Activated naive CD4-positive, alpha-beta T cell treated with anti-CD3 and anti-CD28 coated beads for 36 hours (primary cell): ENCODE data around the gene BCAM. TPM values are rescaled to one million over a fixed set of nuclear protein-coding genes. Genes with fewer than 3 reads are reported as not detected.

ENCODE experiments used
- CTCF ChIA-PET: fragments of 350-600 bp; sonication (Branson Sonifier 250); formaldehyde crosslinking; loops from one replicate; lab custom pipeline; 2021; ENCODE audit warnings: antibody characterized with exemption; lab: Charles Lee
- DNase-seq: peaks from one replicate; pipeline ENCODE4 v3.0.0-alpha.2; 2020
- H3K27ac Mint-ChIP-seq: one replicate; pipeline ENCODE4 v1.8.0; 2021; ENCODE audit warnings: mild to moderate bottlenecking, mixed read lengths
- H3K27me3 Mint-ChIP-seq: one replicate; pipeline ENCODE4 v1.8.0; 2021; ENCODE audit warnings: low read depth, mixed read lengths
- H3K36me3 Mint-ChIP-seq: one replicate; pipeline ENCODE4 v1.8.0; 2021; ENCODE audit warnings: low read depth, mixed read lengths
- H3K4me1 Mint-ChIP-seq: one replicate; pipeline ENCODE4 v1.8.0; 2021; ENCODE audit warnings: low read depth, mixed read lengths
- H3K4me3 Mint-ChIP-seq: one replicate; pipeline ENCODE4 v1.8.0; 2021; ENCODE audit warnings: mild to moderate bottlenecking, moderate library complexity, mixed read lengths
- H3K9me3 Mint-ChIP-seq: one replicate; pipeline ENCODE4 v1.8.0; 2021; ENCODE audit warnings: mixed read lengths
- intact Hi-C: fragments of 100-400 bp; cut with micrococcal nuclease; formaldehyde crosslinking; loops from one replicate; pipeline ENCODE4 v1.15.1; 2023
- total RNA-seq, 2 experiments: library from RNA; stranded (reverse); gene quantifications; one replicate each; pipeline ENCODE4 v1.2.3, GENCODE V29; 2021

BCAM gene
- total RNA-seq, 2 experiments from 2014 or later: not detected

GRCh38 chr19:44795398-44795987, 13.4 kb upstream of the BCAM start:
- no peak for DNase-seq
- H3K4me1 Mint-ChIP-seq: peaks cover 17% of the 10 kb centered on the region
- no peak overlapping the region for H3K4me3 Mint-ChIP-seq
- H3K9me3 Mint-ChIP-seq: no peaks in the 10 kb centered on the region
- no peaks in the 10 kb centered on the region for H3K27me3 Mint-ChIP-seq
- H3K27ac Mint-ChIP-seq: no peak overlapping the region
- H3K36me3 Mint-ChIP-seq: no peaks in the 10 kb centered on the region
- CTCF ChIA-PET: interaction anchor here (0.9 to 3.7 kb wide), 5 partner anchors 11 to 72 kb away, joined by 3 to 18 read pairs (median 3); partner anchors contain the start of gene NECTIN2
- intact Hi-C loops: no loop called here

DNA sequence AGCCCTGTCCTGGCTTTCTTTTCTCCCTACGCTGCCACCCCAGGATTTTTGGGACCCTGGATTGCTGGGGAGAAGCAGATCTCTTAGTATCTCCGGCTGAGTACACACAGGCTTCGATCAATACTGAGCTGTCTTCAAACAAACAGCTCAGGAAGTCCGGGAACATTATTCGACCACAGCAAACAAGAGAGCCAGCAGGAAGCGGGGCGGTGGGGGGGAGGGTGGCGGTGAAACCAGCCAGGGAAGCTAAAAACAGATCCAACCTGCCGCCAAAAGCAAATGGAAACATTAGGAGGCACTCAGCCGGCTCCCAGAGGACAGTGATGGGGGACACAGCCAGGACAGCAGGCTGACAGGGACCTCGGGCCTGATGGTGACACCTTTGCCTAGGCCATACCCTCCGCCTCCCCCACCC, 12.2 kb upstream of the BCAM start:
- Mint-ChIP-seq H3K4me3 (no peak overlapping the region), H3K27ac (no peak overlapping the region), H3K27me3 (no peaks in the 10 kb centered on the region), H3K36me3 (no peaks in the 10 kb centered on the region), H3K4me1 (peaks cover 17% of the 10 kb centered on the region), H3K9me3 (no peaks in the 10 kb centered on the region)
- CTCF ChIA-PET: interaction anchor here (0.7 to 3.7 kb wide), 3 partner anchors 12 to 202 kb away, joined by 3 to 18 read pairs (median 8); no protein-coding TSS in a partner anchor
- peak; percentile 28 for DNase-seq
- intact Hi-C loops: no loop called here

DNA sequence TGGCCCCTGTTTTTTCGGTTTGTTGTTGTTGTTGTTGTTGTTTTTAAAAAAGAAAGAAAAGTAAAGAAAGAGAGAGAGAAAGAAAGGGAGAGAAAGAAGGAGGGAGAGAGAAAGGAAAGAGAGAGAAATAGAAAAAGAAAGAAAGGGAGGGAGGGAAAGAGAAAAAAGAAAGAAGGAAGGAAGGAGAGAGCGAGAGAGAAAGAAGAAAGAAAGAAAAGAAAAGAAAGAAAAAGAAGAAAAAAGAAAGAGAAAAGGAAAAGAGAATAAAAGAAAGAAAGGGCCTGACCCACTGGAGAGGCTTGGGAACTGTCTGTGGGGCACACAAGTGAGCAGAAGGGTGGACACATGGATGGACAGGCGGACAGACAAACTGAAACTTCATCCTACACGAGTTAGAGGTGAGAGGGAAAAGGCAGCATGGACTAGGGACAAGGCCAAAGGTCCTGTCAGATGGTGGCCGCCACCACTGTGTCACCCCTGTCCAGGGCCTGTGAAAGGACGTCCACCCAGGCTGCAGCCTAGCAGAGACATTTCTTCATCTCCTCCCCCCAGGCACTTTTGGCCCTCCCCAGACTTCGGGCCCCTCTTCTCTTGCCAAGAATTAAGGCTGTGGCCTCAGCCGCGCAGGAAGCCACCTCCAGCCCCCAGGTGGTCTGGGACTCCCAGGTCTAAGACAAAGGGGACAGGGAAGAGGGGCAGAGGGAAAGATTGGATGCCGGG, 9.1 kb upstream of the BCAM start:
- no peak overlapping the region for H3K27ac Mint-ChIP-seq
- no peaks in the 10 kb centered on the region for H3K9me3 Mint-ChIP-seq
- no peak for DNase-seq
- no peaks in the 10 kb centered on the region for H3K27me3 Mint-ChIP-seq
- no peak overlapping the region for H3K4me3 Mint-ChIP-seq
- intact Hi-C loops: loop anchor here (1.0 to 5.0 kb wide), 2 partner anchors 46 to 153 kb away; no protein-coding TSS in a partner anchor
- no peaks in the 10 kb centered on the region for H3K36me3 Mint-ChIP-seq
- H3K4me1 Mint-ChIP-seq: peaks cover 17% of the 10 kb centered on the region
- CTCF ChIA-PET: interaction anchor here (1.2 kb wide), 1 partner anchor 76 kb away, joined by 5 read pairs; no protein-coding TSS in a partner anchor

GRCh38 chr19:44800461-44800860, 8.4 kb upstream of the BCAM start:
- no peaks in the 10 kb centered on the region for H3K9me3 Mint-ChIP-seq
- H3K27ac Mint-ChIP-seq: no peak overlapping the region
- intact Hi-C loops: loop anchor here (1.0 to 5.0 kb wide), 2 partner anchors 45 to 152 kb away; no protein-coding TSS in a partner anchor
- H3K36me3 Mint-ChIP-seq: no peaks in the 10 kb centered on the region
- H3K4me3 Mint-ChIP-seq: no peak overlapping the region
- peak; percentile 88 for DNase-seq
- CTCF ChIA-PET: no interaction called here
- H3K27me3 Mint-ChIP-seq: no peaks in the 10 kb centered on the region
- peaks cover 17% of the 10 kb centered on the region for H3K4me1 Mint-ChIP-seq

DNA sequence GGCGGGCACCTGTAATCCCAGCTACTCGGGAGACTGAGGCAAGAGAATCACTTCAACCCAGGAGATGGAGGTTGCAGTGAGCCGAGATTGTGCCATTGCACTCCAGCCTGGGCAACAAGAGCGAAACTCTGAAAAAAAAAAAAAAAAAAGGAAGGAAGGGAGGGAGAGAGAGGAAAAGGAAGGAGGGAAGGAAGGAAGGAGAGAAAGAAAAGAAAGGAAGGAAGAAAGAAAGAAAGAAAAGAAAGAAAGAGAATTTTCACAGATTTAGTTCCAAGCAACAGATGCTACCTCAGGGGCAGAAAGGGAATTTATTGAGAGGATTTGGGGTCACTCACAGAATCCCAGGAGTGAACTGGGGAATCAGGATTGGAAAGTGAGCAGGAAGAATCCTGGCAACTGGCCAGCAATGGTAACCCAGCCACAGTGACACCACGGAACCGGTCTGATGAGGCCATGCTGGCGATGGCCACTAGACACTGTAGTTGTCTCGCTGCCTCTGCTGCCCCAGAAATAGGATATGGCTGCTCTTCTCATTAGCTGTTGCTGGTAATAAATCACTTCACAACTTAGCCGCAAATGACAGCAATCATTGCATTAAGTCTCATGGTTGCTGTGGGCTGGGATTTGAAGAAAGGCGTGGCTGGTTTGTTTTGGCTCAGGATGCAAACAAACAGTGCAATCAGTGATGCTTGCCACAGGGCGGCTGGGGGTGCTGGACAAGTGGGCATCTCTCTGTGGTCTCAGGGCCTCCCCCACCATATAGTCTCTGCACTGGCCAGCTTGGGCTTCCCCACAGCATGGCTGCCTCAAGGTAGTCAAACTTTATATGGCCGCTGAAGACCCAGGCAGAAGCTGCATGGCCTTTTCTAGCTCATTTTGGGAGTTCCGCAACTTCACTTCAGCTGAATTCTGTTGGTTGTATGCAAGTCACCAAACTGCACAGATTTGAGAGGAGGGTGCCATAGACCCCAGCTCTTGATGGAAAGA, 5.2 kb upstream of the BCAM start:
- CTCF ChIA-PET: interaction anchor here (0.6 to 2.9 kb wide), 4 partner anchors 40 to 190 kb away, joined by 3 to 13 read pairs (median 4); no protein-coding TSS in a partner anchor
- Mint-ChIP-seq H3K9me3 (no peaks in the 10 kb centered on the region), H3K4me3 (no peak overlapping the region), H3K4me1 (peaks cover 1% of the 10 kb centered on the region), H3K27ac (no peak overlapping the region), H3K27me3 (peaks cover 5% of the 10 kb centered on the region), H3K36me3 (no peaks in the 10 kb centered on the region)
- intact Hi-C loops: loop anchor here (5.0 kb wide), 1 partner anchor 149 kb away; no protein-coding TSS in a partner anchor
- DNase-seq: no peak

- H3K36me3 Mint-ChIP-seq: no peaks in the 10 kb centered on the region
- intact Hi-C loops: no loop called here
- peaks cover 19% of the 10 kb centered on the region for H3K27me3 Mint-ChIP-seq
- no peak for DNase-seq
- CTCF ChIA-PET: interaction anchor here (0.5 to 0.8 kb wide), 3 partner anchors 8 to 150 kb away, joined by 3 to 4 read pairs (median 4); no protein-coding TSS in a partner anchor
- no peaks in the 10 kb centered on the region for H3K9me3 Mint-ChIP-seq
- H3K4me3 Mint-ChIP-seq: no peak overlapping the region
- no peak overlapping the region for H3K27ac Mint-ChIP-seq
- peaks cover 6% of the 10 kb centered on the region for H3K4me1 Mint-ChIP-seq
Measured at GRCh38 chr19:44806291-44806690, 2.6 kb upstream of the BCAM start.

DNA sequence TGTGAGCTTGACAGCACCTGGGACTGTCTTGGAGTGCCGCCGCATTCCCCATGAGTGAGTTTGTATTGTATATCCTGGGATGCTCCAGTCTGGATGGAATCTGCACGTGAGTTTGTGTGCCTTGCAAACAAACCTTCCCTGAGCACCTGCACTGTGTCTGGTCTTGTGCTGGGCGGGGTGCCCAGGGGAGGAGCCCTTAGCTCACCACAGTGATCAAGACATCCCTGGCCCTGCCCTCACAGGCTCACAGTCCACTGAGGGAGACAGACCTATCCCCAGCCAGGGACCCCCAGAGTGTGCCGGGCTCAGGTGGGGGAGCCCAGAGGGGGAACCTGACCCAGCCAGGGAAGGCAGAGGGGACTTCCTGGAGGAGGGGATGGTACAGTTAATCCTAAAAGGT, 1.7 kb upstream of the BCAM start:
- H3K27ac Mint-ChIP-seq: no peak overlapping the region

GRCh38 chr19:44807652-44808462, 1.0 kb upstream of the BCAM start:
- DNase-seq: no peak
- Mint-ChIP-seq H3K27ac (no peak overlapping the region), H3K4me1 (peaks cover 6% of the 10 kb centered on the region), H3K27me3 (peaks cover 23% of the 10 kb centered on the region), H3K4me3 (no peak overlapping the region), H3K9me3 (no peaks in the 10 kb centered on the region), H3K36me3 (no peaks in the 10 kb centered on the region)
- CTCF ChIA-PET: interaction anchor here (0.6 kb wide), 1 partner anchor 102 kb away, joined by 3 read pairs; no protein-coding TSS in a partner anchor
- intact Hi-C loops: no loop called here

More for the DNA sequence above, 1.7 kb upstream of the BCAM start:
- CTCF ChIA-PET: interaction anchor here (0.5 to 0.7 kb wide), 2 partner anchors 21 to 151 kb away, joined by 4 read pairs; no protein-coding TSS in a partner anchor
- intact Hi-C loops: no loop called here
- Mint-ChIP-seq H3K9me3 (no peaks in the 10 kb centered on the region), H3K36me3 (no peaks in the 10 kb centered on the region), H3K27me3 (peaks cover 23% of the 10 kb centered on the region), H3K4me3 (no peak overlapping the region), H3K4me1 (peaks cover 6% of the 10 kb centered on the region)
- DNase-seq: no peak

GRCh38 chr19:44809577-44810233, 802 bp downstream of the BCAM start:
- Mint-ChIP-seq H3K4me3 (no peak overlapping the region), H3K27ac (no peak overlapping the region), H3K4me1 (peaks cover 6% of the 10 kb centered on the region), H3K27me3 (peaks cover 25% of the 10 kb centered on the region), H3K9me3 (no peaks in the 10 kb centered on the region), H3K36me3 (no peaks in the 10 kb centered on the region)
- no peak for DNase-seq
- CTCF ChIA-PET: no interaction called here
- intact Hi-C loops: no loop called here

DNA sequence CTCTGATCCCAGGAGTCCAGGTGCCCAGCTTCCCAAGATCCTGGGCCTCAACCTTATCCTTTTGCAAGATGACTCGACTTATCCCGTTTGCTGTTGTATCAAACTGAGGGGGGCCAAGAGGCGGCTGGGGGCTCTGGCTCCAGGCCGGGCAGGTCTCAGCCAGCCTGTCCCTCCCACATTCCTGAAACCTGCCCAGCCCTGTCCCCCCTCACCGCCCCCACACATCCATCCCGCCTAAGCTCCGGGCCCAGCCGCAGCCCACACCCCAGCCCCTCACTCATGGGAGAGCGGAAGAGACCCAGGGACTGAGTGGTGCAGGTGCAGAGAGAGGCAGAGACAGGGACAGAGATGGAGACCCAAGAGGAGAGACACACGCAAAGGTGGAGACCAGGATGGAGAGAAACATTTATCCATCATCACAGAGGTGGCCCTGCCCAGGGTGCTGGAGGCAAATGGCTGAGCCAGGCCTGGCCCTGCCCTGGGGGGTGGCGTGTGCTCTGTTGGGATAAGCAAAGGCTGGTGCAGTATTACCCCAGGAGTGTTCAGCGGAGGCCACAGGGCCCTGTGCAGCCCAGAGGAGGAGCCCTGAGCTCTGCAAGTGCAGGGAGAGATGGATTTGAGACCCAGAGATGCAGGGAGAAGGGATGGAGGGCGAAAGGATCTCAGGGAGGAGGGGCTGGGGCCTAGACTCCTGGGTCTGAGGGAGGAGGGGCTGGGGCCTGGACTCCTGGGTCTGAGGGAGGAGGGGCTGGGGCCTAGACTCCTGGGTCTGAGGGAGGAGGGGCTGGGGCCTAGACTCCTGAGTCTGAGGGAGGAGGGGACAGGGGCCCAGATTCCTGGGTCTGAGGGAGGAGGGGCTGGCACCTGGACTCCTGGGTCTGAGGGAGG, 1.6 kb downstream of the BCAM start:
- Mint-ChIP-seq H3K4me3 (no peak overlapping the region), H3K27me3 (peaks cover 25% of the 10 kb centered on the region), H3K36me3 (no peaks in the 10 kb centered on the region), H3K27ac (no peak overlapping the region), H3K4me1 (peaks cover 6% of the 10 kb centered on the region), H3K9me3 (no peaks in the 10 kb centered on the region)
- no peak for DNase-seq
- CTCF ChIA-PET: no interaction called here
- intact Hi-C loops: no loop called here
